ENCODE measurements around the gene PDLIM5.

GRCh38 chr4:94634271-94634670 is 182.5 kb downstream of the PDLIM5 start:
- TF ChIP-seq CTCF (IDR thresholded peaks at IDR 0.05): no peak
- no peak for TF ChIP-seq POLR2AphosphoS5 (IDR thresholded peaks at IDR 0.05)

All from prostate gland (tissue), 2 donors.